ENCODE data around the gene RSRC1. TPM values are rescaled to one million over a fixed set of nuclear protein-coding genes. Genes with fewer than 3 reads are reported as not detected.
"Not testable (repeated sequence)": the region's sequence is repeated elsewhere in the genome, so short reads cannot be mapped to it uniquely, and the experiment has no call there.

The RSRC1 gene
- total RNA-seq, 1 experiment from 2014 or later = 34.1 TPM

DNA sequence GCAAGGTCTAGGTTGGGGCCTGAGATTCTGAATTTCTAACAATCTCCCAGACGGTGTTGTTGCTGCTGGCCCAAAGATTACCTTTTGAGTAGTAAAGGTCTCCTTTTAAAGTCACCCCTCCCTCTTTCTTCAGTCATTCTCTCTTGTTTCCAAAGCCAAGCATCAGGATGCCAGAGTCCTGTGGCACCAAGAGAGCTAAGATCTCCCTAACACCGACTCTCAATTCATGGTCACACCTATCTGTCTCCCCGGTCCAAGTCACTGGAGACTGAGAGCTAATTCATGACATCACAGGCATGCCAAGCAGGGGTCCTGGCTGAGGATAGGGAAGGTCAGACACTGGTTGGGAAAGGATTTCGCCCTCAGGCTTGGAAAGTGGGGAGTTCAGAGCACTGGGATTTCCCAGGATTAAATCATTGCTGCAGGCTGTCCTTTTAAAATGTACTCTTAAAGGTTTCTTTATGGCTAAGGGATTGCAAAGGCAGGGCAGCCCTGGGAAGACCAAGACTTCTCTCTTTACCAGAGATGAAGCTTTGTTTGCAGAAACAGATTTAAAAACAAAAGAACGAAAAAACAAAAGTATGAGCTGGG lies 11.0 kb upstream of the RSRC1 start:
- in situ Hi-C loops (cut with HindIII; ENCODE audit: low sequenced_read_pairs) = no loop called here
- DNase-seq (ENCODE audit: low spot score) = no peak

- in situ Hi-C loops (cut with HindIII; ENCODE audit: low sequenced_read_pairs) = no loop called here
- DNase-seq (ENCODE audit: low spot score) = no peak
These were observed 9.2 kb upstream of the RSRC1 start for GRCh38 chr3:158100681-158101080.

GRCh38 chr3:158101335-158102241 lies 8.3 kb upstream of the RSRC1 start:
- in situ Hi-C loops (cut with HindIII; ENCODE audit: low sequenced_read_pairs) = no loop called here
- no peak for DNase-seq (ENCODE audit: low spot score)

GRCh38 chr3:158102242-158103080 lies 7.4 kb upstream of the RSRC1 start:
- DNase-seq (ENCODE audit: low spot score) = no peak
- in situ Hi-C loops (cut with HindIII; ENCODE audit: low sequenced_read_pairs) = no loop called here

DNA sequence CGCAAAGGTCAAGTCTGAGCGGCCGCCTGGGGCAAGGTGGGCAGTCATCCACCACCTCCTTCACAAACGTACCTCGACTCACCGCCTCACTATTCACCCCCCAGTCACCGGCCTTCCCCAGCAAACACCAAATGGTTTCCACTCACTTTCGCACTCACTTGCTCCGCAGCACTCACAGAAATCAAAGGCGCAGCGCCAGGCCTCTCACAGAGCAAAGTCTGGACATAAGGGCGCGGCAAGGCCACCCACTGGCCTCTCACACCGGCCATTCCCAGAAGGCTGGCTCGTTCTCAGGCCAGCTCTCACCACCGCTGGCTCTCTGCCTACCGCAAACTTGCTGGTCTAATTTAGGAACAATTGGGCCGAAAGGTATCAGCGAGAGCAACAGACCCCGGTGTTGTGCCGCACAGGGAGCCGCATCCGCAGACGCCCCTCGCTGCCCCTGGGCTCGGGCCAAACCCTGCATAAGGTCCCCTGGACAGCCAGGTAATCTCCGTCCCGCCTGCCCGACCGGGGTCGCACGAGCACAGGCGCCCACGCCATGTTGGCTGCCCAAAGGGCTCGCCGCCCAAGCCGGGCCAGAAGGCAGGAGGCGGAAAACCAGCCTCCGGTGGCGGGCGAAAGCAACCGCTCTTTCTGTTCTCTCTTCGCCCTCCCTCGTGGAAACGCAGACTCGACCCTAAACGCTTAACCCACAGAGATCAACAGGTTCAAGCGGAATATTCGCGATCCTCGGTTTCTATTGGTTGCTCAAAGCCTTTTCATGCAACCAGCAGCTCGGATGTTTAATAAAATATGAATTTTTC lies 6.6 kb upstream of the RSRC1 start:
- no peak for DNase-seq (ENCODE audit: low spot score)
- in situ Hi-C loops (cut with HindIII; ENCODE audit: low sequenced_read_pairs) = no loop called here

- in situ Hi-C loops (cut with HindIII; ENCODE audit: low sequenced_read_pairs) = no loop called here
- no peak for DNase-seq (ENCODE audit: low spot score)
These were observed 6.0 kb upstream of the RSRC1 start for GRCh38 chr3:158103887-158104327.

DNA sequence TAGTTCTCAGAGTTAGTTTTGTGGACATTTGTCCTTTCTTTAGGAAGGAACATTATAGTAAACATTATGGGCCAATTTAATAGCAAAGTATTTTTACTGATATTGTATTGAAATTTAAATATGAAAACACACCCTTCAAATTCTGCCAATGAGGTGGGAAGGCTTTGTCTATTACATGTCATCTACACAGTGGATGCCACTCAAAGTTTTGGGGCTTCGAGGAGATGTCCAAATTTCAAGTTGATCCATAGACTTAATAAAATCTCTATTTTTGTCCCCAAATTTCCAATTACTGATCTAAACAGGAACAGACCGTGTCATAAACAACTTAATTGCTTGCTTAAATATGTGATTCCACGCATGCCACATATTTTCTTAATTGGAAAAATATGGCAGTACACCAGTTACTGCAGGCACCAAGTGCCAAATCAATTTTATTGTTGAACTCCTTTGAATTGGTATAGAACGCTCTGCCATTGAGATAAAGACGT lies 5.4 kb upstream of the RSRC1 start:
- no peak for DNase-seq (ENCODE audit: low spot score)
- in situ Hi-C loops (cut with HindIII; ENCODE audit: low sequenced_read_pairs) = no loop called here

- no peak for DNase-seq (ENCODE audit: low spot score)
- in situ Hi-C loops (cut with HindIII; ENCODE audit: low sequenced_read_pairs) = no loop called here
These were observed 4.7 kb upstream of the RSRC1 start for GRCh38 chr3:158105119-158105709.

DNA sequence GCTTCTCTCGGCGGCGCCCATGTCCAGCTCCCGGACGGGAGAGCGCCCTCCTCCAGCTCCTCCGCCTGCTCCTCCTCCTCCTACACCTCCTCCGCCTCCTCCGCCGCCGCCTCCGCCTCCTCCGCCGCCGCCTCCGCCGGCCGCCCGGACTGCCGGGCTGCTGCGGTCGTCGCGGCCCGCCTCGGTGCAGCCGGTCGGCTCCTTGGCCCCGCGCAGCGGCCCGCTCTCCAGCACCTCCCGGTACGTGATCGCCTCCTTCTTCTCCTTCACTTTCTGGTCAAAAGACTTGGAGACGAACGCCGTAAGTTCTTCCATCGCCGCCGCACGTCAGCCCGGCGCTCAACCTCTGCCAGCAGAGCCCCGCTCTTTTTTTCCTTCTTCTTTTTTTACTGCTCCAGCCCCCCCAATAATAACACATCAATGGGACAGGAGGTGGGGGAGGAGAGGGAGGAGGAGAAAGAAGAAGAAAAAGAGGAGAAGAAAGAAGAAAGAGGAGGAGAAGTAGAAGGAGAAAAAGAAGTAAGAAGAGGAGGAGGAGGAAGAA lies 4.1 kb upstream of the RSRC1 start:
- in situ Hi-C loops (cut with HindIII; ENCODE audit: low sequenced_read_pairs) = no loop called here
- DNase-seq (ENCODE audit: low spot score) = no peak

DNA sequence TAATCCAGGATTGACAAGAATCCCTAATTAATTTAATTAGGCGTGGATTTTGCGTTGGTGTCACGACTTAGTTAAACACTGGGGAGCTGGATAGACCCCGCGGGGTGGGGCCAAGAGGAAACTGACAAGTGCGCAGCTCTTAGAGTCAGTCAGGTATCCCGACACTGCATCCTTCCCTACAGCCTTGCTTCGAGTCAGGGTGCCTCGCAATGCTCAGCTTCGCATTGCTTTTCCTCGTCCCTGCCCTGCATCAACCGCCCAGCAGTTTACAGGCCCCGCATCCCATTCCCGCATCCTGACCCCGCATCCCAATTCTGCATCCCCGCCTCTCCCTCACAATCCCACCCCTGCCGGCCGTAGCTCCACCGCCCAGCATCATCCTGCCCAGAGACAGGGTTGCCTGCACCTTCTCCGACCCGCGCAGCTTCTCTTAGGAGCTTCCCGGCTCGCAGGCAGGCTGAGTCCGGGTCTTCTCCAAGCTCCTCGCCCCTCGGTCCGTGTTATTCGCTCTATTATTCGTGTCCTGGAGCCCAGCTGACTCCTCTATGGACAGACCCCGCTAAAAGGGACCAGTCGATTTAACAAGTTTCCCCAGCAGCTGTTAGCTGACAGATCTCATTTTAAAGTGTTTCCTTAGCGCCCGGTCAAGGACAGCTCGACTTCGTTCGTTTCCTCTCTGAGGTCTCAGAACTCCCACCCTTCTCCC lies 3.0 kb upstream of the RSRC1 start:
- DNase-seq (ENCODE audit: low spot score) = no peak
- in situ Hi-C loops (cut with HindIII; ENCODE audit: low sequenced_read_pairs) = no loop called here

GRCh38 chr3:158107605-158108444 lies 2.1 kb upstream of the RSRC1 start:
- DNase-seq (ENCODE audit: low spot score) = no peak
- in situ Hi-C loops (cut with HindIII; ENCODE audit: low sequenced_read_pairs) = no loop called here

DNA sequence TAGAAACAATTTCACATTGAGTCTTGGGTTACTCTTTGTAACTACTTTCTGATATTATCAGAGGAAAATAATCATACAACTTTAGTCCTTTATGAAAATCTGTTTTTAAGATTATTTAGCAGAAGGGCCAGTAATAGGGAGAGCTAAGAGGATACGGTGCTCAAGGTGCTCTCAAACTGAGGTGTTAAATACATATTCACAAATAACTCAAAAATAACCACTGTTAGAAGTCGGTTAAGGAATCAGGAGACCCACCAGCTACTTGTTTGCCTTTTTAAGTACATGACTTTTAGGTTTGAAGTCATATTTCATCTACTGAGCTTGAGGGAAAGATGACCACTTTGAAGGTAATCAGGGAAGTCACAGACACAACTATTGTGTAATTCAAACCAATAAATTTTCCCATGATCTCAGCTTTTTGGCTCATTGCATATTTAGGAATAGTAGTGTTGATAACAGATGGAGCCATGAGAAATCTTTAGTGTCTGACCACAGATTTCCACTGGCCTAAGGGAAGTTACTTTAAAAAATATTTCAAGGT lies 1.4 kb upstream of the RSRC1 start:
- in situ Hi-C loops (cut with HindIII; ENCODE audit: low sequenced_read_pairs) = no loop called here
- DNase-seq (ENCODE audit: low spot score) = no peak

GRCh38 chr3:158109295-158109803 lies 540 bp upstream of the RSRC1 start:
- in situ Hi-C loops (cut with HindIII; ENCODE audit: low sequenced_read_pairs) = no loop called here
- DNase-seq (ENCODE audit: low spot score) = no peak

GRCh38 chr3:158110658-158111018 lies 749 bp downstream of the RSRC1 start:
- no peak for DNase-seq (ENCODE audit: low spot score)
- in situ Hi-C loops (cut with HindIII; ENCODE audit: low sequenced_read_pairs) = no loop called here

DNA sequence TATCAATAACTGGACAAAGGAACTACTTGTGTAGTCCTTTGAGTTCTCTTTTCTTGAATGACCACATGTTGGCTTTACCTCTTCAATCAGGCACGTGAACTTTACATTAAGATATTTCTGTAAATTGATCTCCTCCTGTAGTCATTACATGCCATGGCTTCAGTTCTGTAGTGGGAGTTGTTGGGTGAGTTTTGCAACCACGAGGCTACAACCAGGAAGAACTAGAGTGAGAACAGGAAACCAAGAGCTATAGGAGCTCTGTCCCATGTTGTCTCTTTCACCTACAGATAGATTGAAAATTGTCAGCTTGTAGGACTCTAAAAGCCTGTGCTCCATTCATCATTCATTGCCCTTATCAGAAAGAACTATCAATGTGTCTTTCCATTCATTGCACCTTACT lies 2.0 kb downstream of the RSRC1 start:
- no peak for DNase-seq (ENCODE audit: low spot score)
- in situ Hi-C loops (cut with HindIII; ENCODE audit: low sequenced_read_pairs) = no loop called here

DNA sequence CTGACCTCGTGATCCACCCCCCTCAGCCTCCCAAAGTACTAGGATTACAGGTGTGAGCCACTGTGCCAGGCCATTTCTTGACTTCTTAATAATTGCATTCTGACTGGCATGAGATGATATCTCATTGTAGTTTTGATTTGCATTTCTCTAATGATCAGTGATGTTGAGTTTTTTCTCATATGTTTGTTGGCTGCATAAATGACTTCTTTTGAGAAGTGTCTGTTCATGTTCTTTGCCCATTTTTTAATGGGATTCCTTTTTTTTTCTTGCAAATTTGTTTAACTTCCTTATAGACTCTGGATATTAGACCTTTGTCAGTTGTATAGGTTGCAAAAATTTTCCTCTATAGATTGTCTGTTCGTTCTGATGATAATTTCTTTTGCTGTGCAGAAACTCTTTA lies 3.7 kb downstream of the RSRC1 start:
- in situ Hi-C loops (cut with HindIII; ENCODE audit: low sequenced_read_pairs); DNase-seq (ENCODE audit: low spot score): not testable (repeated sequence)

- no peak for DNase-seq (ENCODE audit: low spot score)
- in situ Hi-C loops (cut with HindIII; ENCODE audit: low sequenced_read_pairs) = no loop called here
These were observed 10.4 kb downstream of the RSRC1 start for GRCh38 chr3:158120330-158120729.
